NB4 (cell line): Measurements from ENCODE around the gene RBMS3.

ENCODE experiments used
- CTCF ChIP-seq: IDR thresholded peaks from one replicate; pipeline ENCODE4 v1.5.1; 2012; ENCODE audit warnings: low read depth, low read length
- POLR2A ChIP-seq: IDR thresholded peaks from 2 replicates; pipeline ENCODE4 v1.6.1; 2011; ENCODE audit warnings: mild to moderate bottlenecking; ENCODE audit not compliant: insufficient read length; ENCODE audit errors: extremely low read depth

DNA sequence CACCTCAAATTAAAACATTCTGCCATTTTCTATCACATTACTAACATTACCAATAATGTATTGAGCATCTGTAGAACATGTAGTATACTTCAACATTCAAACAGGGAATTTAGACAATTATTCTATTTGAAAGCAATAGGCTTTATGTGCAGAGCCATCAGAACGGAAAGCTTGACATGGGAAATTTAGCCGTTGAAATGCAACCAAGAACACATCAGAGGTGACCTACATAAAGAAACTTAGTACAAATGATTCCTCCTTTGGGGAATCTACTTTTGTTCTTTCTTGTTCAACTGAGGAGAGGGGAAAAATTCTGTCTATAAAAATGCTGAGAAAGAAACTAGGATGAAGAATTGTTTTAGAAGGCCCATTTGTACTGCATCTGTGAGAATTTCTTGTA is 38.6 kb upstream of the RBMS3 start:
- TF ChIP-seq CTCF, result no peak
- no peak for TF ChIP-seq POLR2A
